Measurements from ENCODE around the gene CAMK1D.

DNA sequence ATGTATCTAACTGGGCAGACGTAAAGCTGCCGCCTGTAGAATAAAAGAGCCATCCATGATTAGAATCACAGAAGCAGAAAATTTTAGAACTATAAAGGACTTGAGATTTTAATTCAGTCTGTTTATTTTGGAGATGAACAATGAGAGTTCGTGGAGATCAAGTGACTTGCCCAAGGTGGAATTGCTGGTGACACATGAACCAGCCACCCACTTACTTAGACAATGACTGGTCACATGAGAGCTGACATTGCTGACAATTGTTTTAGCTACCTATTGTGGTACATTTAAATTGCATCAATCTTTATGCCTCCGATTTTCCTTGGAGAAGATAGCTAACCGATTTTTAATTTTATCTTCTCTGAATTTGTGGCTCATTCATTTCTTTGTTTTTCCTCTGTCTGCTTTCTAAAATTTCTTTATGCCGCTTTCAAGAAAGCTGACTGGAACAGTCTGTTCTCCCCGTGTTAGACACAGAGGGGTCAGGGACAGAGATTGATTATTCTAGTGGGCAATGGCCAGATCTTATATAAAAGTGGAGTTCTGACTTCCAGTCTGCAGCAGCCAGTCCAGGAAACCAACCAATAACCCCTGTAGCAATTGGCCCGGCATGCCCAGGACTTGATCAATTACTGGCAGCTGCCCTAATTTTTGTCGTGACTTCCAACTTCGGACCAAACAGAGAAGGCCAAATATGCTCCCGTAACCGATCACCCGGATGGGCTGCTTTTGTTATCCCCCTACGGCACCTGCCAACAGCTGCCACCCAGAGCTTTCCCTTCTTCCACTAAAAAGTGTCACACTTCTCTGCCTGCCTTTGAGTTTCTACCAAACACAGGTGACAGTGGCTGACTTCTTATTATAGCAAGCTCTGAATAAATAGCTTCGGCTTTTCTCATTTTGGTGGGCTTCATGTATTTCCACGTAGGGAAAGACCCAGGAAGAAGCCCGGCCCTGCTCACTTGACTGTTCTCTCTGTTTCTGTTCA, 241.6 kb downstream of the CAMK1D start:
- TF ChIP-seq, protein P1, sequence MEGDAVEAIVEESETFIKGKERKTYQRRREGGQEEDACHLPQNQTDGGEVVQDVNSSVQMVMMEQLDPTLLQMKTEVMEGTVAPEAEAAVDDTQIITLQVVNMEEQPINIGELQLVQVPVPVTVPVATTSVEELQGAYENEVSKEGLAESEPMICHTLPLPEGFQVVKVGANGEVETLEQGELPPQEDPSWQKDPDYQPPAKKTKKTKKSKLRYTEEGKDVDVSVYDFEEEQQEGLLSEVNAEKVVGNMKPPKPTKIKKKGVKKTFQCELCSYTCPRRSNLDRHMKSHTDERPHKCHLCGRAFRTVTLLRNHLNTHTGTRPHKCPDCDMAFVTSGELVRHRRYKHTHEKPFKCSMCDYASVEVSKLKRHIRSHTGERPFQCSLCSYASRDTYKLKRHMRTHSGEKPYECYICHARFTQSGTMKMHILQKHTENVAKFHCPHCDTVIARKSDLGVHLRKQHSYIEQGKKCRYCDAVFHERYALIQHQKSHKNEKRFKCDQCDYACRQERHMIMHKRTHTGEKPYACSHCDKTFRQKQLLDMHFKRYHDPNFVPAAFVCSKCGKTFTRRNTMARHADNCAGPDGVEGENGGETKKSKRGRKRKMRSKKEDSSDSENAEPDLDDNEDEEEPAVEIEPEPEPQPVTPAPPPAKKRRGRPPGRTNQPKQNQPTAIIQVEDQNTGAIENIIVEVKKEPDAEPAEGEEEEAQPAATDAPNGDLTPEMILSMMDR (conservative IDR thresholded peaks at IDR 0.05) = no peak
- TF ChIP-seq EZH2 (IDR thresholded peaks at IDR 0.05; ENCODE audit: low read depth) = no peak

Data from PC-9 (cell line).